HG02678 (cell line): ENCODE results near the gene IFNGR2.

ENCODE experiments used
- ATAC-seq: cut with Tn5 transposase; IDR thresholded peaks from one replicate; pipeline ENCODE4 v1.9.1; 2021; ENCODE audit warnings: mild to moderate bottlenecking, moderate library complexity; ENCODE audit not compliant: unreplicated experiment

IFNGR2 gene

DNA sequence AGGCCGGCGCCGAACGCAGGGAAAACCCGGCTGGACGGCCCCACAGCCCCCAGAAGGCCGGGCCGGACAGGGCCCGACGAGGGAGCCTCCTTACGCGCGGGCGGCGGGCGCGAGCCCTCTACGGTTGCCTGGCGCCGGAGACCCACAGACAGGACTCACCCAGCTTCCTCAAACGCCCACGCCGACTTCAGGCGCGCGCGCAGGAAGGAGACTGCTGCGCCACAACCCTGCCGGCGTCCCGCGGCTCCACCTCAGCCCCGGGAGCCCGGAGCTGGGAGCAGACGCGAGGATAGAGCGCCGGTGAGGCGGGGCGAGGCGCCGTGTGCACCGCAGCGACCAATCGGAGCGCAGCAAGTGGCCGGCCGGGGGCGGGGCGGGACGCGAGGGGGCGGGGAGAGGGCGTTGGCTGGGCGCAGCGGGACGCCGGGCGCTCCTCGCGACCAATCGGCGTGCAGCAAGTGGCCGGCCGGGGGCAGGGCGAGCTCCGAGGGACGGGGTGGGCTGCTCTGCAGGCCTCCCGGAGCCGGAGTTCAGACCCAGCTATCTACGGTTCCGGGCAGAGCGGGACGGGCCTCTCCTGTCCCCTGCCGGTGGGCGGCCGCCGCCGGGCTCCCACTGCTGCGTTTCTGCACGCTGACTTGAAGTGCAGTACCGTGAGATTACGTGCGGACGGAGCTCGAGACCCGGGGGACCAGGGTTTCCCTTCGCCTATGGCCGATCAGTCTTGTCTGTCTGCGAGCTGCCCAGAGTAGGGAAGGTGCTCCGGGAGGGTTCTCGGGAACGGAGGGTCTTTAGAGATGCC lies 76.7 kb downstream of the IFNGR2 start, which contains the start of gene TMEM50B:
Gene TMEM50B (minus strand): TSS at position 296 of the 802 bp plus-strand sequence. CDS start 11,089 bp downstream, outside the sequence.
- ATAC-seq, result peak; percentile 91

DNA sequence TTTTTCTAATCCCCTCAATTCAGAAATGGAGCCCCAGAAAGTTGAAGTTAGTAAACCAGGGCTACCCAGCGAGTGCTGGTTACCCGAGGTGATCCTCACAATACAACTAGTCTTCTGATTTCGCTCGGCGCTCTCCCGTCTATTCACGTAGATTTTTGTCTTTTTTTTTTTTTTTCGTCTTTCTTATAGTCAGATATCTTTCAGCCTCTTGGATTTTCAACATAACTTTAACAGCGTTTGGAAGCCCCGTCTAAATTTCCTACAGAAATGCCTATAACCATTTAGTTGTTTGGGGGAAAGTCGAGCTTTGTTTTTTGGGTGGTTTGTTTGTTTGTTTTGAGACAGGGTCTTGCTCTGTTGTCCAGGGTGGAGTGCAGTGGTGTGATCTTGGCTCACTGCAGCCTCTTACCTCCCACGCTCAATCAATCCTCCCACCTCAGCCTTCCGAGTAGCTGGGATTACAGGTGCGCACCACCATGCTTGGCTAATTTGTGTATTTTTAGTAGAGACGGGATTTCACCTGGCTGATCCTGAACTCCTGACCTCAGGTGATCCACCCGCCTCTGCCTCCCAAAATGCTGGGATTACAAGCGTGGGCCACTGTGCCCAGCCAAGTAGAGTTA lies 77.4 kb downstream of the IFNGR2 start:
- ATAC-seq, result no peak

GRCh38 chr21:33481314-33481943 lies 78.2 kb downstream of the IFNGR2 start:
- ATAC-seq, result no peak
